B cell (primary cell): ENCODE measurements around the gene NPHP4. TPM values are rescaled to one million over a fixed set of nuclear protein-coding genes. Genes with fewer than 3 reads are reported as not detected.

Source experiments
- ATAC-seq: fragments of 200-7000 bp; cut with Tn5 transposase; one replicate; pipeline ENCODE4 v1.10.0; 2021; ENCODE audit warnings: low read depth, mild to moderate bottlenecking, moderate number of reproducible peaks, moderate library complexity
- CTCF ChIA-PET: fragments of 350-600 bp; sonication (Branson Sonifier 250); formaldehyde crosslinking; loops from one replicate; lab custom pipeline; 2021; ENCODE audit warnings: antibody characterized with exemption, inconsistent platforms; lab: Charles Lee
- POLR2A ChIA-PET: fragments of 350-600 bp; sonication (Branson Sonifier 250); formaldehyde crosslinking; loops from one replicate; lab custom pipeline; 2021; ENCODE audit warnings: antibody characterized with exemption; lab: Charles Lee
- DNase-seq: peaks from one replicate; pipeline ENCODE4 v3.0.0; 2013
- H2AFZ ChIP-seq: 2 replicates; pipeline ENCODE4 v1.6.1; 2012; ENCODE audit warnings: mild to moderate bottlenecking, low read depth, low read length; ENCODE audit not compliant: insufficient read depth, poor library complexity, severe bottlenecking
- H3K27ac ChIP-seq, 2 donors: 1 replicate in 1 of 2; 2 replicates in 1 of 2; pipeline ENCODE4 v1.5.1; 2012 to 2013; ENCODE audit warnings: low read length in 2 of 2, mild to moderate bottlenecking in 2 of 2, moderate library complexity in 1 of 2
- H3K27me3 ChIP-seq, 4 experiments: fragments of 200-600 bp in 1 of 4; sonication (generic) in 1 of 4; replicated peaks in 1 of 4; 1 replicate in 2 of 4; 2 replicates in 2 of 4; pipeline versions ENCODE4 v1.6.1 to v1.7.0; 2013 to 2016; ENCODE audit warnings: low read length in 3 of 4, mild to moderate bottlenecking in 2 of 4, mixed read lengths in 1 of 4, moderate library complexity in 1 of 4; ENCODE audit not compliant: insufficient read depth in 4 of 4, control insufficient read depth in 3 of 4; ENCODE audit errors: control extremely low read depth in 1 of 4
- H3K36me3 ChIP-seq, 2 experiments: replicated peaks in 1 of 2; 1 replicate in 1 of 2; 2 replicates in 1 of 2; pipeline versions ENCODE4 v1.6.1 to v1.7.1; 2013; ENCODE audit warnings: low read length in 1 of 2; ENCODE audit not compliant: insufficient read depth in 2 of 2, control insufficient read depth in 1 of 2; ENCODE audit errors: control extremely low read depth in 1 of 2, extremely low read depth in 1 of 2
- H3K4me1 ChIP-seq, 2 donors: fragments of 200-600 bp in 1 of 2; sonication (generic) in 1 of 2; 1 replicate in 1 of 2; 2 replicates in 1 of 2; pipeline versions ENCODE4 v1.5.1 to v1.6.1; 2013 to 2017; ENCODE audit warnings: low read length in 2 of 2; ENCODE audit not compliant: control insufficient read depth in 2 of 2, insufficient read depth in 2 of 2
- H3K4me2 ChIP-seq: replicated peaks from 2 replicates; pipeline ENCODE3; 2012; ENCODE audit warnings: mild to moderate bottlenecking, low read depth, low read length; ENCODE audit not compliant: poor library complexity, severe bottlenecking
- H3K4me3 ChIP-seq, 5 experiments: fragments of 200-600 bp in 1 of 5; sonication (generic) in 1 of 5; 1 replicate in 3 of 5; 2 replicates in 2 of 5; pipeline versions ENCODE4 v1.5.1 to v1.7.0; 2011 to 2016; ENCODE audit warnings: low read length in 4 of 5, mild to moderate bottlenecking in 4 of 5, low read depth in 2 of 5, control low read depth in 1 of 5, moderate library complexity in 1 of 5; ENCODE audit not compliant: insufficient read depth in 1 of 5; ENCODE audit errors: control extremely low read depth in 1 of 5, extremely low read depth in 1 of 5
- H3K79me2 ChIP-seq: fragments of 200-600 bp; sonication (generic); one replicate; pipeline ENCODE4 v1.6.0; 2016; ENCODE audit warnings: low read length; ENCODE audit not compliant: control insufficient read depth, insufficient read depth
- H3K9ac ChIP-seq: fragments of 200-600 bp; sonication (generic); 2 replicates; pipeline ENCODE4 v1.6.1; 2017; ENCODE audit warnings: mild to moderate bottlenecking, low read length, moderate library complexity
- H3K9me3 ChIP-seq, 3 donors: one replicate each; pipeline versions ENCODE4 v1.6.1 to v1.7.1; 2013; ENCODE audit warnings: low read length in 2 of 3; ENCODE audit not compliant: control insufficient read depth in 2 of 3, insufficient read depth in 1 of 3; ENCODE audit errors: control extremely low read depth in 1 of 3
- H4K20me1 ChIP-seq: 2 replicates; pipeline ENCODE4 v1.6.0; 2012; ENCODE audit warnings: mild to moderate bottlenecking, low read length; ENCODE audit not compliant: insufficient read depth, control insufficient read depth, poor library complexity, severe bottlenecking
- H3K27ac Mint-ChIP-seq: one replicate; pipeline ENCODE4 v1.8.0; 2021; ENCODE audit warnings: mixed read lengths
- H3K27me3 Mint-ChIP-seq: one replicate; pipeline ENCODE4 v1.8.0; 2021; ENCODE audit warnings: mixed read lengths
- H3K4me1 Mint-ChIP-seq: one replicate; pipeline ENCODE4 v1.8.0; 2021; ENCODE audit warnings: mixed read lengths
- H3K4me3 Mint-ChIP-seq: one replicate; pipeline ENCODE4 v1.8.0; 2021; ENCODE audit warnings: mixed read lengths
- H3K9me3 Mint-ChIP-seq: one replicate; pipeline ENCODE4 v1.8.0; 2022; ENCODE audit warnings: mixed read lengths; ENCODE audit not compliant: insufficient read depth
- EZH2 ChIP-seq: IDR thresholded peaks from 2 replicates; pipeline ENCODE4 v1.6.1; 2012; ENCODE audit warnings: borderline replicate concordance, low read depth, mild to moderate bottlenecking, moderate library complexity, low read length; ENCODE audit not compliant: insufficient read depth, poor library complexity, severe bottlenecking
- WGBS: methylation state at CpG from one replicate; pipeline ENCODE4 v1.1.5; 2013; ENCODE audit warnings: missing lambda C conversion rate; ENCODE audit not compliant: insufficient coverage; 5-methylcytosine and 5-hydroxymethylcytosine counted together
- intact Hi-C: fragments of 100-400 bp; cut with micrococcal nuclease; formaldehyde crosslinking; loops from one replicate; pipeline ENCODE4 v1.10.0; 2022
- polyA plus RNA-seq: library from polyadenylated mRNA; depleted of rRNA; stranded (reverse); fragments of >200 nt; gene quantifications from 2 replicates; pipeline ENCODE4 v1.2.3, GENCODE V29; 2012
- total RNA-seq, 2 donors: library from RNA; stranded (reverse); fragments of 120-200 nt in 1 of 2; gene quantifications; 1 replicate in 1 of 2; 2 replicates in 1 of 2; pipeline versions ENCODE4 v1.2.3 to v1.2.4, GENCODE V29; 2013 to 2022
- TF ChIP-seq, protein P1 (sequence below): fragments of 200-600 bp; IDR thresholded peaks from one replicate; pipeline ENCODE4 v1.8.0; 2022; ENCODE audit warnings: antibody characterized with exemption, mild to moderate bottlenecking

Gene NPHP4
- total and polyA plus RNA-seq, 2 donors (not counting 1 experiment from before 2014, with no cell fraction given), result 6.5 to 14.8 TPM

DNA sequence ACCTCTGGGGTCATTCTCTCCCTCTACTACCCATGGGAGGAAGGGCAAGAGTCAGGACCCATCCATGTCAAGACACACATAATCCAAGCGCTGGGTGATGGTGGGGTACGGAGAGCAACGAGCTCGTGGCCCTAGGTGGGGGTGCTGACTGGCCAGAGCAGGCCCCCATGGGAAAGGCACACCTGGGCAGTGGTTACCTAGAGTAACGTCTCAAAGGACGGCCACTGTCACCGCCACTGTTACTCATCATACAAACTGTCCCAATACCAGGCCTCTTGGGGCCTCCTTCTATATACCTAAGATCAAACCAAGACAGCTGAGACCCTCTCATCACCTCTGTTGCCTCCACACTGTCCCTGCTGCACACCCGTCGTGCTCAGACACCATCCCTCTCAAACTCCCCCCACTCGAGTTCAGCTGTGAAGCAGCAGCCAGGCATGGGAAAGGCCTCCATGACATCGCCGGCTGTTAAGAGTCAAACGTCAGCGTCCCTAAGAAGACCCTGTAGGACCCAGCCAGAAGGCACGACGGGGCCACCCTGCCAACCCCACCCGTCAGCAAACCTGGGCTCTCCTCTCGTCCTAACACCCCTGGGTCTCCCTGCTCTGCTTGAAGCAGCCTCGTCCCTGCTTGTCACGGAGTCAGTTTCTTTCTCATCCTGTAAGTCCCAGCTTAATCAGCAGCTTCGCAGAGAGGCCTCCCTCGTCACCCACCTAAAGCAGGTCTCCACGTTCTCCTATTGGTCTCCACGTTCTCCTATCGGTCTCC is 15.3 kb downstream of the NPHP4 start:
- DNase-seq (no peak), ATAC-seq (no peak)
- ChIA-PET CTCF (interaction anchor here (6.4 kb wide), 1 partner anchor 464 kb away, joined by 62 read pairs; no protein-coding TSS in a partner anchor), POLR2A (no interaction called here)
- H3K27ac Mint-ChIP-seq, result no peak overlapping the region
- TF ChIP-seq, protein P1, sequence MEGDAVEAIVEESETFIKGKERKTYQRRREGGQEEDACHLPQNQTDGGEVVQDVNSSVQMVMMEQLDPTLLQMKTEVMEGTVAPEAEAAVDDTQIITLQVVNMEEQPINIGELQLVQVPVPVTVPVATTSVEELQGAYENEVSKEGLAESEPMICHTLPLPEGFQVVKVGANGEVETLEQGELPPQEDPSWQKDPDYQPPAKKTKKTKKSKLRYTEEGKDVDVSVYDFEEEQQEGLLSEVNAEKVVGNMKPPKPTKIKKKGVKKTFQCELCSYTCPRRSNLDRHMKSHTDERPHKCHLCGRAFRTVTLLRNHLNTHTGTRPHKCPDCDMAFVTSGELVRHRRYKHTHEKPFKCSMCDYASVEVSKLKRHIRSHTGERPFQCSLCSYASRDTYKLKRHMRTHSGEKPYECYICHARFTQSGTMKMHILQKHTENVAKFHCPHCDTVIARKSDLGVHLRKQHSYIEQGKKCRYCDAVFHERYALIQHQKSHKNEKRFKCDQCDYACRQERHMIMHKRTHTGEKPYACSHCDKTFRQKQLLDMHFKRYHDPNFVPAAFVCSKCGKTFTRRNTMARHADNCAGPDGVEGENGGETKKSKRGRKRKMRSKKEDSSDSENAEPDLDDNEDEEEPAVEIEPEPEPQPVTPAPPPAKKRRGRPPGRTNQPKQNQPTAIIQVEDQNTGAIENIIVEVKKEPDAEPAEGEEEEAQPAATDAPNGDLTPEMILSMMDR, result no peak
- TF ChIP-seq EZH2, result no peak
- Histone ChIP-seq H4K20me1 (no peaks in the 10 kb centered on the region), H3K4me1 (peaks cover 5 to 7% of the 10 kb centered on the region in 2 donors), H3K36me3 (no peaks in the 10 kb centered on the region), H3K79me2 (no peaks in the 10 kb centered on the region), H3K4me2 (no peak overlapping the region), H3K9ac (no peak overlapping the region), H3K27ac (no peak overlapping the region), H3K9me3 (no peaks in the 10 kb centered on the region), H2AFZ (no peak overlapping the region), H3K4me3 (no peak overlapping the region), H3K27me3 (no peaks in the 10 kb centered on the region)
- no peak overlapping the region for H3K4me3 Mint-ChIP-seq
- WGBS, result 97% methylated on average over 24 of the region's 25 CpGs
- no peaks in the 10 kb centered on the region for H3K27me3 Mint-ChIP-seq
- no peaks in the 10 kb centered on the region for H3K9me3 Mint-ChIP-seq
- H3K4me1 Mint-ChIP-seq, result peaks cover 15% of the 10 kb centered on the region
- intact Hi-C loops, result no loop called here

DNA sequence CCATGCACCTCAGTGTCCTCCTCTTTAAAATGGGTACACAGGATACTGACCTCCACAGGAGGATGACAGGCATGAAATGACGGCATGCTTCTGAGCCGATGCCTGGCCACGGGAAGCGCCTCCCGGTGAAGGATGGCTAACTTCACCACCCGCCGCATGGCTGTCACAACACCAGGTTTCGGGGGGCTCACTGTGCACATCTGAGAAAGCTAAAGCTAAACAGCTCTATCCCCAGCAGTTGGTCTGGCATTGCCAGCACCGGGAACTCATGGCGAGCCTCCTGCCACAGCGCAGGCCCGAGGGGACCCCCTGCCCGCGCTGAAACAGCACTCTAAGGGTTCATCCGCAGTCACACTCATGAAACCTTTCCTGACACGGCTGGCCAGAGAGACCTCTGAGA is 16.0 kb downstream of the NPHP4 start:
- TF ChIP-seq, protein P1, result no peak
- TF ChIP-seq EZH2, result no peak
- POLR2A ChIA-PET, result no interaction called here
- Histone ChIP-seq H3K9ac (no peak overlapping the region), H3K4me3 (no peak overlapping the region), H3K27ac (no peak overlapping the region), H3K36me3 (no peaks in the 10 kb centered on the region), H3K27me3 (no peaks in the 10 kb centered on the region), H3K4me1 (peaks cover 5 to 7% of the 10 kb centered on the region in 2 donors), H3K79me2 (no peaks in the 10 kb centered on the region), H3K9me3 (no peaks in the 10 kb centered on the region), H2AFZ (no peak overlapping the region), H3K4me2 (no peak overlapping the region), H4K20me1 (no peaks in the 10 kb centered on the region)
- ATAC-seq (no peak), DNase-seq (no peak)
- Mint-ChIP-seq H3K9me3 (no peaks in the 10 kb centered on the region), H3K27ac (no peak overlapping the region), H3K4me1 (peaks cover 12% of the 10 kb centered on the region), H3K4me3 (no peak overlapping the region), H3K27me3 (no peaks in the 10 kb centered on the region)
- intact Hi-C loops, result no loop called here
- CTCF ChIA-PET, result interaction anchor here (6.4 kb wide), 1 partner anchor 464 kb away, joined by 62 read pairs; no protein-coding TSS in a partner anchor
- 96% methylated on average over 16 of the region's 16 CpGs for WGBS
